ENCODE results near the gene CMIP.

DNA sequence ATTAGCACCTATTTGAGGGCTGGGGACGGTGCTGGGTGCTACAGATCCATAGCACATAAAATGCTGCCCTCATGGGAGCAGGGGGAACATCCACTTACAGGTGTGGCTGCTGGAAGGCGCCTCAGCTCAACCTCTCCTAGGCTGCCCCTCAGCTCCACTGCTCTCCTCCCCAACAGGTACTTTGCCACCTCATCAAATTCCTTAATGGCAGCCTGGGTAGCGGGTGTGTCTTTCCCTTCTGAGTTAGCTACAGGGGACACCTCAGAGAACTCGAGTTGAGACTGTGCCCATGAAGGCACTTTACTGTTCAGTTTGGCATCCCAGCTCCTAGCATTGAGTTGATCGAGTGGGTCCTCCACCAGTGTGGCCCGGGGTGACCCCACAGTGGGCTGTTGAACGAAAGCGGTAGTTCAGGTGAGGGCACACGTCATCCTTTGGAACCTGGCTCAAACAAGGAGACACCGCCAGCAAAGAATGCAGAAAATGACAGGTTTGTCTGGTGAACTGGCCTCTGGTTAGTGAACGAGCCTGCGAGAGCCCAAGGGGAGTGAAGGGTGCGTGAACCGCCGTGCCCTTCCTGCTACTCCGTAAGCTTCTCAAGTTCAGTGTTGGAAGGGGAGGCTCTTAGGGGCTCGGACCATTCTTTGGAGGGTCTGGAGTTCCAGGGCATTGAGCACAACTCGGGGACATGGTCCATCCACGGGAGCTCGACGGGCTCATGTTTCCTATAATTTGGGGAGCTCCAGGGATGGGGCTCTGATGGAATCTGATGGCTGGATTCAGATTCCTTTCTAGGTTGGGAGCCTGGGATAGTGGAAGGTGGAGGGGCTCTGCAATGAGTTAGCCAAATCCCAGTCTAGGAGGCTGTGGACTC, 3.5 kb upstream of the CMIP start:
- TF ChIP-seq CTCF (IDR thresholded peaks at IDR 0.05) = no peak
- no peak for TF ChIP-seq CHD2 (IDR thresholded peaks at IDR 0.05; ENCODE audit: low read length, partially characterized antibody)
- TF ChIP-seq, protein P1, sequence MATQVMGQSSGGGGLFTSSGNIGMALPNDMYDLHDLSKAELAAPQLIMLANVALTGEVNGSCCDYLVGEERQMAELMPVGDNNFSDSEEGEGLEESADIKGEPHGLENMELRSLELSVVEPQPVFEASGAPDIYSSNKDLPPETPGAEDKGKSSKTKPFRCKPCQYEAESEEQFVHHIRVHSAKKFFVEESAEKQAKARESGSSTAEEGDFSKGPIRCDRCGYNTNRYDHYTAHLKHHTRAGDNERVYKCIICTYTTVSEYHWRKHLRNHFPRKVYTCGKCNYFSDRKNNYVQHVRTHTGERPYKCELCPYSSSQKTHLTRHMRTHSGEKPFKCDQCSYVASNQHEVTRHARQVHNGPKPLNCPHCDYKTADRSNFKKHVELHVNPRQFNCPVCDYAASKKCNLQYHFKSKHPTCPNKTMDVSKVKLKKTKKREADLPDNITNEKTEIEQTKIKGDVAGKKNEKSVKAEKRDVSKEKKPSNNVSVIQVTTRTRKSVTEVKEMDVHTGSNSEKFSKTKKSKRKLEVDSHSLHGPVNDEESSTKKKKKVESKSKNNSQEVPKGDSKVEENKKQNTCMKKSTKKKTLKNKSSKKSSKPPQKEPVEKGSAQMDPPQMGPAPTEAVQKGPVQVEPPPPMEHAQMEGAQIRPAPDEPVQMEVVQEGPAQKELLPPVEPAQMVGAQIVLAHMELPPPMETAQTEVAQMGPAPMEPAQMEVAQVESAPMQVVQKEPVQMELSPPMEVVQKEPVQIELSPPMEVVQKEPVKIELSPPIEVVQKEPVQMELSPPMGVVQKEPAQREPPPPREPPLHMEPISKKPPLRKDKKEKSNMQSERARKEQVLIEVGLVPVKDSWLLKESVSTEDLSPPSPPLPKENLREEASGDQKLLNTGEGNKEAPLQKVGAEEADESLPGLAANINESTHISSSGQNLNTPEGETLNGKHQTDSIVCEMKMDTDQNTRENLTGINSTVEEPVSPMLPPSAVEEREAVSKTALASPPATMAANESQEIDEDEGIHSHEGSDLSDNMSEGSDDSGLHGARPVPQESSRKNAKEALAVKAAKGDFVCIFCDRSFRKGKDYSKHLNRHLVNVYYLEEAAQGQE (IDR thresholded peaks at IDR 0.05; ENCODE audit: low read depth, low read length) = no peak
- TF ChIP-seq, protein P2, sequence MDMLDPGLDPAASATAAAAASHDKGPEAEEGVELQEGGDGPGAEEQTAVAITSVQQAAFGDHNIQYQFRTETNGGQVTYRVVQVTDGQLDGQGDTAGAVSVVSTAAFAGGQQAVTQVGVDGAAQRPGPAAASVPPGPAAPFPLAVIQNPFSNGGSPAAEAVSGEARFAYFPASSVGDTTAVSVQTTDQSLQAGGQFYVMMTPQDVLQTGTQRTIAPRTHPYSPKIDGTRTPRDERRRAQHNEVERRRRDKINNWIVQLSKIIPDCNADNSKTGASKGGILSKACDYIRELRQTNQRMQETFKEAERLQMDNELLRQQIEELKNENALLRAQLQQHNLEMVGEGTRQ (IDR thresholded peaks at IDR 0.05; ENCODE audit: borderline replicate concordance, low read depth, low read length) = no peak
- TF ChIP-seq, protein P3, sequence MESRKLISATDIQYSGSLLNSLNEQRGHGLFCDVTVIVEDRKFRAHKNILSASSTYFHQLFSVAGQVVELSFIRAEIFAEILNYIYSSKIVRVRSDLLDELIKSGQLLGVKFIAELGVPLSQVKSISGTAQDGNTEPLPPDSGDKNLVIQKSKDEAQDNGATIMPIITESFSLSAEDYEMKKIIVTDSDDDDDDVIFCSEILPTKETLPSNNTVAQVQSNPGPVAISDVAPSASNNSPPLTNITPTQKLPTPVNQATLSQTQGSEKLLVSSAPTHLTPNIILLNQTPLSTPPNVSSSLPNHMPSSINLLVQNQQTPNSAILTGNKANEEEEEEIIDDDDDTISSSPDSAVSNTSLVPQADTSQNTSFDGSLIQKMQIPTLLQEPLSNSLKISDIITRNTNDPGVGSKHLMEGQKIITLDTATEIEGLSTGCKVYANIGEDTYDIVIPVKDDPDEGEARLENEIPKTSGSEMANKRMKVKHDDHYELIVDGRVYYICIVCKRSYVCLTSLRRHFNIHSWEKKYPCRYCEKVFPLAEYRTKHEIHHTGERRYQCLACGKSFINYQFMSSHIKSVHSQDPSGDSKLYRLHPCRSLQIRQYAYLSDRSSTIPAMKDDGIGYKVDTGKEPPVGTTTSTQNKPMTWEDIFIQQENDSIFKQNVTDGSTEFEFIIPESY (IDR thresholded peaks at IDR 0.05; ENCODE audit: borderline replicate concordance, low read depth) = no peak
- TF ChIP-seq MXI1 (IDR thresholded peaks at IDR 0.05; ENCODE audit: low read depth, low read length) = no peak
- no peak for TF ChIP-seq EZH2phosphoT487 (IDR thresholded peaks at IDR 0.05; ENCODE audit: borderline replicate concordance, low read depth)
- no peak for TF ChIP-seq NRF1 (IDR thresholded peaks at IDR 0.05; ENCODE audit: low read depth, low read length)
- no peak for TF ChIP-seq SMC3 (IDR thresholded peaks at IDR 0.05; ENCODE audit: low read depth, low read length)

Measured in SK-N-SH (cell line).